GM18951 (cell line): Measurements from ENCODE around the gene MTHFD2L.

Experiments
- POLR2A ChIP-seq: IDR thresholded peaks from 4 replicates; pipeline ENCODE4 v1.6.1; 2011; ENCODE audit warnings: mild to moderate bottlenecking; ENCODE audit not compliant: insufficient read length, insufficient read depth; ENCODE audit errors: extremely low read depth
- in situ Hi-C: fragments of 300-500 bp; cut with MboI; formaldehyde crosslinking; loops from one replicate; pipeline ENCODE4 v1.12.0; 2022; ENCODE audit warnings: low sequenced_read_pairs, mixed read lengths, inconsistent platforms; ENCODE audit not compliant: unreplicated experiment

The MTHFD2L gene

DNA sequence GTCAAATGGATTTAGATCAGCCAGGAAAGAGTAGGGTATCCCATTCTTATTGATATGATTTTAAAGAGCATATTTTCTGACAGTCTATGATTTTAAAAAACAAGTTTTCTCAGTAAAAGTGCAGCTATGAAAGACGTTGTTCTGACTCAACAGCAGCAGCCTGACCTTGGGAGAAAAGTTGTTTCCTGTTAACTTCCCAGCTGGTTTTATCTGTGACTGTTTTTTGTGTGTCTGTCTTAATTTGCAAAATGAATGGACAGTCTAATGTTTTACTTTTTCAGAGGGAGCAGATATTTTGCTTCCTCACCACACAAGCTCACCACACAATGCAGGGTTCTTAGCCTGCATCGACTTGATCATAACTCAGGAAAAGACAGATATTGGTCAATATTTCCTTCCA lies 764 bp upstream of the MTHFD2L start:
- in situ Hi-C loops: no loop called here
- TF ChIP-seq POLR2A: no peak

GRCh38 chr4:74158466-74159142 lies 686 bp downstream of the MTHFD2L start:
- in situ Hi-C loops: no loop called here
- no peak for TF ChIP-seq POLR2A

GRCh38 chr4:74159143-74159709 lies 1.3 kb downstream of the MTHFD2L start:
- in situ Hi-C loops: no loop called here

GRCh38 chr4:74161666-74162450 lies 3.9 kb downstream of the MTHFD2L start:
- no peak for TF ChIP-seq POLR2A
- in situ Hi-C loops: no loop called here

More at GRCh38 chr4:74159143-74159709, 1.3 kb downstream of the MTHFD2L start:
- no peak for TF ChIP-seq POLR2A

GRCh38 chr4:74166135-74166534 lies 8.2 kb downstream of the MTHFD2L start:
- in situ Hi-C loops: no loop called here

DNA sequence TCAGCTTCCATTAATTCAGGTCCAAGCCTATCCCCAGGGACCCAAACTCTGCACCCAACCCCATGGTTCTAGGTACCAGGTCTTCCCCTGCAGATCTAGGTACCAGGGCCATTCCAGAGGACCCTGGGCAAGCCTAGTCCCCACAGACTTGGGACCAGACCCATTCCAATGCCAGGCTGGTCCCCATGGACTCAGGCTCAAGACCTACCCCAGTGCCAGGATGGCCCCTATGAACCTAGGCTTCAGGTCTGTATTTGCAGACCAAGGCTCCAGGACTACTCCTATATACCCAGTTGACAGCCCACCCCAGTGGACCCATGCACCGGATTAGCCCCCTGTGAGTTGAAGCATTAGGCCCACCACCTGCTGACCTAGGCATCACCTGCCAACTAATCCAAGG lies 8.9 kb downstream of the MTHFD2L start:
- in situ Hi-C loops: no loop called here
- TF ChIP-seq POLR2A: no peak

More at GRCh38 chr4:74166135-74166534, 8.2 kb downstream of the MTHFD2L start:
- no peak for TF ChIP-seq POLR2A

- in situ Hi-C loops: no loop called here
- TF ChIP-seq POLR2A: no peak
Measured at GRCh38 chr4:74167585-74167984, 9.7 kb downstream of the MTHFD2L start.

DNA sequence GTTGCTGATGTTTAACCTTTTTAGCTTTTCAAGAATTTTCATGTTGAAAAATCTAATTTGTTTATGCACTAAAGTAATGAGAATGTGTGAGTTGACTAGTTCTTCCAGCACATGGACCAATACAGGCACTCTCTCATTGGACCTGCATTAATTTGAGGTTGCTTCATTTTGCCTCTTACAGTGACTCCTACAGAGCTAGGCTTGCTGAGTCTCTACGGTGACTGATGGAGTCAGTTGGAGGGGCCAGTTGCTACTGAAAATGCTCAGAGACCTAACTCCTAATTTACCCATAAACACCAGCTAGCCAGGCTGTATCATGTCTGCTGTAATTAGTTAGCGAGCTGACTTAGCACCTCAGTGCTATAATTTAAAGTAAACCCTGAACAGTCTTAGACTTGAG lies 10.9 kb downstream of the MTHFD2L start:
- in situ Hi-C loops: no loop called here
- no peak for TF ChIP-seq POLR2A

DNA sequence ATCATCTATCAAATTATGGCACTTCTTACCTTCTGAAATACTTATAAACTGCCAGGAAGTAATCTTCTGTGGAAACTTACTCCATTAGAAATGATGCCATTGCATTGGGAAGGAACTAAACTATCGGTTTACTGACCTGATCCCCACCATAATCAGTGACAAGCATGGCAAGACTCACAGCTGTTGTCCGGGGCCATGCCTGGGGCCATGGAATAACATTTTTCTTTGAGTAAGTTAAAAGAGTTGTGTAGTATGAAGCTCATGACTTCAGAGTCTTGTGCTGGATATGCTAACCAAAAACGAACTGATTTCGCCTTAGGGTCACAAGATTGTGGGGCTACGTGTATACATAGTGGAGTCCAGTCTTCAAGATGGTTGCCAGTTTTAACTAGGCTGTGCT lies 15.4 kb downstream of the MTHFD2L start:
- no peak for TF ChIP-seq POLR2A
- in situ Hi-C loops: no loop called here

DNA sequence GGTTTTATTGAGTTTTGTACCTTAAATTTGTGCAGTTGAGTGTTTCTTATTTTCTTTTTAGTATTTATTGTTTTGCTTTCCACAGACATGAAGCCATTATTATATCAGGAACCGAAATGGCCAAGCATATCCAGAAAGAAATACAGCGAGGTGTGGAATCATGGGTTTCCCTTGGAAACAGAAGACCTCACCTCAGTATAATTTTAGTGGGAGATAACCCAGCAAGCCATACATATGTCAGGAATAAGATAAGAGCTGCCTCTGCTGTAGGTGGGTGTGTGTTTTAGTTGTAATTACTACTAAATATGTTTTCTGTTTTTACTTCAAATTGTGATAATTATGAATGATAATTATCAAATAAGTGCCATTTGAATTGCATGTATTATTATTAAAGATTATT lies 16.5 kb downstream of the MTHFD2L start:
- in situ Hi-C loops: no loop called here
- no peak for TF ChIP-seq POLR2A

- in situ Hi-C loops: loop anchor here (25.0 kb wide), 1 partner anchor 362 kb away; no protein-coding TSS in a partner anchor
- no peak for TF ChIP-seq POLR2A
Measured at GRCh38 chr4:74174941-74175340, 17.0 kb downstream of the MTHFD2L start.

DNA sequence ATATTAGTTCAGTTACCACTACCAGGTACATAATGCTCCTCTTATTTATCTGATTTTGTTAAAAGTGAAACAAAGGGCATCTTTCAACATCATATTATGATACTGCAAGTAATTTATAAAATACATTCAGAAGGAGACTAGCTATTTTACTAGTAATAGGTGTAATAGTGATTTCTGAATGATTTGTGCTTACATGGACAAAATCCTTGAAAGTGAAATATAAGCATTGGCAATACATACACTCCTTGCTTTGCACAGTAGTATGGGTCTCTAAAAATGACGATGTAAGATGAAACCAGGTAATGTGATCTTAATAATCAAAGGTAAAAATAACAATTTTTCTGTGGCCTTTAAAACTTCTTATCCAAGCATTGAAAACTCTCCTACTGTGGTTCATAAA lies 17.5 kb downstream of the MTHFD2L start:
- in situ Hi-C loops: loop anchor here (25.0 kb wide), 1 partner anchor 362 kb away; no protein-coding TSS in a partner anchor
- TF ChIP-seq POLR2A: no peak

- in situ Hi-C loops: loop anchor here (25.0 kb wide), 1 partner anchor 359 kb away; no protein-coding TSS in a partner anchor
- TF ChIP-seq POLR2A: no peak
Measured at GRCh38 chr4:74178798-74179197, 20.9 kb downstream of the MTHFD2L start.
